Esophagus muscularis mucosa (tissue), 4 donors: ENCODE data around the gene CAMTA1. TPM values are rescaled to one million over a fixed set of nuclear protein-coding genes. Genes with fewer than 3 reads are reported as not detected.

ENCODE experiments used
- DNase-seq: peaks from one replicate; pipeline ENCODE4 v3.0.0-alpha.2; 2017; ENCODE audit errors: extremely low spot score
- H3K27ac ChIP-seq, 4 donors: fragments of 200-600 bp; sonication (generic); replicated peaks in 1 of 4; 1 replicate in 3 of 4; 2 replicates in 1 of 4; pipeline ENCODE4 v1.5.1; 2016 to 2019; ENCODE audit warnings: mild to moderate bottlenecking in 1 of 4
- H3K27me3 ChIP-seq, 4 donors: fragments of 200-600 bp; sonication (generic); one replicate each; pipeline versions ENCODE4 v1.5.1 to v1.6.0; 2016 to 2019
- H3K36me3 ChIP-seq, 4 donors: fragments of 200-600 bp; sonication (generic); one replicate each; pipeline ENCODE4 v1.5.1; 2016 to 2019
- H3K4me1 ChIP-seq, 4 donors: fragments of 200-600 bp; sonication (generic); one replicate each; pipeline ENCODE4 v1.5.1; 2016 to 2019
- H3K4me3 ChIP-seq, 4 donors: fragments of 200-600 bp; sonication (generic); 1 replicate in 2 of 4; 2 replicates in 2 of 4; pipeline ENCODE4 v1.5.1; 2016 to 2019; ENCODE audit warnings: mild to moderate bottlenecking in 4 of 4, moderate library complexity in 1 of 4
- H3K9me3 ChIP-seq, 4 donors: fragments of 200-600 bp; sonication (generic); 1 replicate in 3 of 4; 2 replicates in 1 of 4; pipeline ENCODE4 v1.5.1; 2016 to 2019
- EP300 ChIP-seq: sonication (generic); formaldehyde crosslinking; IDR thresholded peaks from one replicate; pipeline ENCODE4 v1.6.1; 2017; ENCODE audit warnings: antibody characterized with exemption
- POLR2A ChIP-seq: fragments of 450-650 bp; IDR thresholded peaks from one replicate; pipeline ENCODE4 v1.6.1; 2017; ENCODE audit warnings: antibody characterized with exemption, moderate library complexity, mild to moderate bottlenecking, low read depth
- POLR2AphosphoS5 ChIP-seq, 2 donors: sonication (generic); formaldehyde crosslinking; IDR thresholded peaks; one replicate each; pipeline ENCODE4 v1.6.1; 2017; ENCODE audit warnings: antibody characterized with exemption in 2 of 2
- WGBS: methylation state at CpG from one replicate; pipeline ENCODE4 v1.1.5; 2018; 5-methylcytosine and 5-hydroxymethylcytosine counted together
- intact Hi-C: fragments of 100-400 bp; cut with DNase I; formaldehyde crosslinking; loops from one replicate; pipeline ENCODE4 v1.15.1; 2023
- total RNA-seq, 4 donors: library from RNA; depleted of rRNA; stranded (reverse); fragments of >200 nt; gene quantifications; one replicate each; pipeline versions ENCODE4 v1.1.0 to v1.2.1, GENCODE V29; 2016
- TF ChIP-seq, protein P1 (sequence below), 3 experiments: fragments of 200-600 bp in 2 of 3; fragments of 450-650 bp in 1 of 3; sonication (generic) in 2 of 3; IDR thresholded peaks; one replicate each; pipeline ENCODE4 v1.5.1; 2017 to 2019; ENCODE audit warnings: antibody characterized with exemption in 3 of 3, mild to moderate bottlenecking in 2 of 3, moderate library complexity in 1 of 3

Gene CAMTA1
- total RNA-seq, 4 donors from 2014 or later: 109 to 226 (median 139) TPM

DNA sequence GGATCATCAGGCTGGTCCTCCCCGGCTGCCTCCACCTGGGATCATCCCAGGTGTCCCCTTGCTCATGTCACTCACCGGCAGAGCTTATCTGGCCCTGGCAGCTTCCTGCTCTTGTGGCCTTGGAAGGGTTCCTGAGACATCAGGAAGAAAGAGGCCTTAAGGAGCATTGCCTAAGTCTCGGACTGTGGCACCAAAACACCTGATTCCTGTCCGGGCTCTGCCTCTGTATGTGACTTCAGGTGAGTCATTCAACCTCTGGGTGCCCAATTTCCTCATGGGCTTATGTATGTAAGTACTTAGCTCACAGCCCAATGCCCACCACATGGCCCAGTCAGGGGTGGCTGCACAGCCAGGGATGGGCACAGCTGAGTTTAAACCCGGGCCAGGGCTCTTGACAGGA is 729.9 kb downstream of the CAMTA1 start:
- no peak overlapping the region for H3K4me3 ChIP-seq
- no peak for DNase-seq
- no peaks in the 10 kb centered on the region for H3K9me3 ChIP-seq
- TF ChIP-seq, protein P1, sequence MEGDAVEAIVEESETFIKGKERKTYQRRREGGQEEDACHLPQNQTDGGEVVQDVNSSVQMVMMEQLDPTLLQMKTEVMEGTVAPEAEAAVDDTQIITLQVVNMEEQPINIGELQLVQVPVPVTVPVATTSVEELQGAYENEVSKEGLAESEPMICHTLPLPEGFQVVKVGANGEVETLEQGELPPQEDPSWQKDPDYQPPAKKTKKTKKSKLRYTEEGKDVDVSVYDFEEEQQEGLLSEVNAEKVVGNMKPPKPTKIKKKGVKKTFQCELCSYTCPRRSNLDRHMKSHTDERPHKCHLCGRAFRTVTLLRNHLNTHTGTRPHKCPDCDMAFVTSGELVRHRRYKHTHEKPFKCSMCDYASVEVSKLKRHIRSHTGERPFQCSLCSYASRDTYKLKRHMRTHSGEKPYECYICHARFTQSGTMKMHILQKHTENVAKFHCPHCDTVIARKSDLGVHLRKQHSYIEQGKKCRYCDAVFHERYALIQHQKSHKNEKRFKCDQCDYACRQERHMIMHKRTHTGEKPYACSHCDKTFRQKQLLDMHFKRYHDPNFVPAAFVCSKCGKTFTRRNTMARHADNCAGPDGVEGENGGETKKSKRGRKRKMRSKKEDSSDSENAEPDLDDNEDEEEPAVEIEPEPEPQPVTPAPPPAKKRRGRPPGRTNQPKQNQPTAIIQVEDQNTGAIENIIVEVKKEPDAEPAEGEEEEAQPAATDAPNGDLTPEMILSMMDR (IDR thresholded peaks at IDR 0.05): no peak
- TF ChIP-seq POLR2A (no peak), EP300 (no peak), POLR2AphosphoS5 (IDR thresholded peaks at IDR 0.05) (no peak)
- H3K36me3 ChIP-seq: no peaks in the 10 kb centered on the region
- intact Hi-C loops: no loop called here
- H3K27me3 ChIP-seq: no peaks in the 10 kb centered on the region
- WGBS: 71% methylated on average over 2 of the region's 5 CpGs
- H3K27ac ChIP-seq: no peak overlapping the region
- peaks cover 6 to 12% (median 9%) of the 10 kb centered on the region in 4 donors for H3K4me1 ChIP-seq

DNA sequence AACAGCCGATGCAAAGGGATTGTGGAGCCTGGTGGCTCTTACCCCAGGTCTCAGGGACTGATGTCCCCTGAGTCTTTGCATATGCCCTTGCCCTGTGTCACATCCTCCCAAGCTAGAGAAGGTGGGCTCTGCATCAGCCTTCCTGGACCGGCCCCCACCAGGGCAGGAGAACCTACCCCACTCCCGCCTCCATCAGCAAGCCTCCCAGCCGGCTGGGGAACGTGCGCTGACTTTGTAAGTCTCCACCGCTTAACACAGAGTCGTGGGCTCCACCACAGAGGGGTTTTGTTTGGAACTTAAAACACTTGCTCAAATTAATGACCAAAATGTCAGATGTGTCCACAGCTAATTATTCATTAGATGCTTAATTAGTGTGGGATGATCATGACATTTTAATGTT is 730.6 kb downstream of the CAMTA1 start:
- H3K4me3 ChIP-seq: no peak overlapping the region
- no peak for DNase-seq
- H3K27me3 ChIP-seq: no peaks in the 10 kb centered on the region
- intact Hi-C loops: no loop called here
- WGBS: 90% methylated on average over 6 of the region's 8 CpGs
- H3K4me1 ChIP-seq: peaks cover 6 to 12% (median 9%) of the 10 kb centered on the region in 4 donors
- H3K36me3 ChIP-seq: no peaks in the 10 kb centered on the region
- H3K9me3 ChIP-seq: no peaks in the 10 kb centered on the region
- TF ChIP-seq POLR2AphosphoS5 (IDR thresholded peaks at IDR 0.05): no peak
- no peak for TF ChIP-seq EP300
- TF ChIP-seq POLR2A: no peak
- TF ChIP-seq, protein P1 (IDR thresholded peaks at IDR 0.05): no peak
- H3K27ac ChIP-seq: no peak overlapping the region

DNA sequence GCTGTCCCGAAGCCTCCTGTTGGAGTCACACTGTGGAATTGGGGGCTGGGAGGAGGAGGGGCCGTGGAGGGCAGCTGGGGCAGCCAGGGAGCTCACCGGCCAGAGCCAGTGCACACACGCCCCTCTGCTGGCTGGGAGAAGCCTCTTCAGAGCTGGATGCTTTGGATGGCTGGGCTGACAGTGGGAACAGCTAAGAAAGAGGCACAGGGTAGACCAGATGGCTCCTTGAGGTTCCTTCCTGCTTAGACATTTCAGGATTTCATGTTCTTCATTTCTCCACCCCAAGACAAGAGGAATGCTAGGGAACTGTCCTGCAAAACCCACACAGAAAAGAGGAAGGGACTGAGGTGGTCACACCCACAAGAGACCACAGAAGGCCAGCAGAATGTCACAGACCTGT is 731.1 kb downstream of the CAMTA1 start:
- H3K27me3 ChIP-seq: no peaks in the 10 kb centered on the region
- intact Hi-C loops: no loop called here
- WGBS: 41% methylated on average over 3 of the region's 4 CpGs

DNA sequence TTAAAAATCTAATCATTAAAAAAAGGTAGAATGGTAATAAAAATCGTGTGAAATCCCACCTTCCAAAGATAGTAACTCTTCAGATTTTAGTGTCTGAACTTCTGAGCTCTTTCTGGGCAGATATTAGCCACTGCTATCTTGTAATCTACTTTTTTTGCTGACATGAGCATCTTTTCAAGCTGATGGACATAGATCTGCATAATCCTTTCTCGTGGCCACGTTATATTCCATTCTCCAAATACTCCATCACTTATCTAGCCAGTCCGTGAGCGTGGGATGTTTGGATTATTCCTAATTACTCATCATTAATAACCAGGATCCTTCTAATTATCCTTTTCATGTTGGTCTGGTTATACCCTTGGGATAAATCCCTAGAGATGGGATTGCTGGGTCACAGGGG is 731.7 kb downstream of the CAMTA1 start:
- no peaks in the 10 kb centered on the region for H3K36me3 ChIP-seq
- WGBS: 90% methylated on average over 5 of the region's 5 CpGs

More for the DNA sequence above, 731.1 kb downstream of the CAMTA1 start:
- Histone ChIP-seq H3K27ac (no peak overlapping the region), H3K4me3 (no peak overlapping the region), H3K4me1 (peaks cover 7 to 14% (median 9%) of the 10 kb centered on the region in 4 donors), H3K9me3 (no peaks in the 10 kb centered on the region), H3K36me3 (no peaks in the 10 kb centered on the region)
- no peak for DNase-seq
- TF ChIP-seq, protein P1 (IDR thresholded peaks at IDR 0.05): no peak
- no peak for TF ChIP-seq POLR2AphosphoS5 (IDR thresholded peaks at IDR 0.05)
- no peak for TF ChIP-seq POLR2A
- TF ChIP-seq EP300: no peak

More for the DNA sequence above, 731.7 kb downstream of the CAMTA1 start:
- no peak for DNase-seq
- peaks cover 11 to 19% (median 15%) of the 10 kb centered on the region in 4 donors for H3K4me1 ChIP-seq
- intact Hi-C loops: no loop called here
- TF ChIP-seq, protein P1 (IDR thresholded peaks at IDR 0.05): no peak
- H3K9me3 ChIP-seq: no peaks in the 10 kb centered on the region
- H3K27me3 ChIP-seq: no peaks in the 10 kb centered on the region
- no peak overlapping the region for H3K4me3 ChIP-seq
- H3K27ac ChIP-seq: no peak overlapping the region
